ENCODE measurements around the gene GNPNAT1.

DNA sequence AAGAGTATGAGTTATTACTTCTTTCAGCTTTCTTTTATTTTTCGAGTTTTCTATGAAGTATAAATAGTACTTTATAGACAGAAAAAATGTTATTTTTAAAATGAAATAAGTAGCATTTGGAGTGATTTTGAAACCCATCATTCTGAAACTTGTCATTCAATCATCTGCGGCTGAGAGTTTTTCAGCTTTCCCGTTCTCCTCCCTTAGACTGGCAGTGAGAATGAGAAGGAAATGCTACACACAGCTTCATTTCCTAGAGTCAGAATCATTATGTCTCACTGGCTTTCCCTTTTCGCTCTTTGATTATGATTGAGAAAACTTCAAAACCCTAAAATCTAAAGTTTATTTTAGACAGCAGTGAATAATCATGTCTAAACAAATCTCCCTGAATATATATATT lies 33.7 kb upstream of the GNPNAT1 start:
- TF ChIP-seq, protein P1, sequence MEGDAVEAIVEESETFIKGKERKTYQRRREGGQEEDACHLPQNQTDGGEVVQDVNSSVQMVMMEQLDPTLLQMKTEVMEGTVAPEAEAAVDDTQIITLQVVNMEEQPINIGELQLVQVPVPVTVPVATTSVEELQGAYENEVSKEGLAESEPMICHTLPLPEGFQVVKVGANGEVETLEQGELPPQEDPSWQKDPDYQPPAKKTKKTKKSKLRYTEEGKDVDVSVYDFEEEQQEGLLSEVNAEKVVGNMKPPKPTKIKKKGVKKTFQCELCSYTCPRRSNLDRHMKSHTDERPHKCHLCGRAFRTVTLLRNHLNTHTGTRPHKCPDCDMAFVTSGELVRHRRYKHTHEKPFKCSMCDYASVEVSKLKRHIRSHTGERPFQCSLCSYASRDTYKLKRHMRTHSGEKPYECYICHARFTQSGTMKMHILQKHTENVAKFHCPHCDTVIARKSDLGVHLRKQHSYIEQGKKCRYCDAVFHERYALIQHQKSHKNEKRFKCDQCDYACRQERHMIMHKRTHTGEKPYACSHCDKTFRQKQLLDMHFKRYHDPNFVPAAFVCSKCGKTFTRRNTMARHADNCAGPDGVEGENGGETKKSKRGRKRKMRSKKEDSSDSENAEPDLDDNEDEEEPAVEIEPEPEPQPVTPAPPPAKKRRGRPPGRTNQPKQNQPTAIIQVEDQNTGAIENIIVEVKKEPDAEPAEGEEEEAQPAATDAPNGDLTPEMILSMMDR (IDR thresholded peaks at IDR 0.05) = no peak
- TF ChIP-seq EZH2 (IDR thresholded peaks at IDR 0.05; ENCODE audit: borderline replicate concordance, insufficient read depth, low read depth, low read length, poor library complexity, severe bottlenecking) = no peak

All from B cell (primary cell).